Caco-2 (cell line): Measurements from ENCODE around the gene FBXW10B. TPM values are rescaled to one million over a fixed set of nuclear protein-coding genes. Genes with fewer than 3 reads are reported as not detected.
"Not testable (repeated sequence)": the region's sequence is repeated elsewhere in the genome, so short reads cannot be mapped to it uniquely, and the experiment has no call there.

Experiments
- BruUV-seq: library from RNA; stranded (reverse); fragments of 400-500 nt; replicated peaks from 2 replicates; lab custom pipeline; 2021; lab: Mats Ljungman, UMichigan
- CTCF ChIA-PET: fragments of 300-600 bp; sonication (Branson Sonifier 250); formaldehyde crosslinking; loops from one replicate; lab custom pipeline; 2022; ENCODE audit warnings: antibody characterized with exemption; lab: Charles Lee
- POLR2A ChIA-PET: fragments of 300-600 bp; sonication (Branson Sonifier 250); formaldehyde crosslinking; loops from one replicate; lab custom pipeline; 2022; ENCODE audit warnings: antibody characterized with exemption; lab: Charles Lee
- DNase-seq, 2 experiments: peaks; one replicate each; pipeline versions ENCODE4 v3.0.0 to v3.0.0-alpha.2; 2020 to 2022
- H3K27me3 ChIP-seq: replicated peaks from 2 replicates; pipeline ENCODE4 v1.6.0; 2011; ENCODE audit warnings: low read length; ENCODE audit not compliant: control insufficient read depth, insufficient read depth
- H3K36me3 ChIP-seq: 2 replicates; pipeline ENCODE4 v1.5.1; 2011; ENCODE audit warnings: low read length; ENCODE audit not compliant: control insufficient read depth, insufficient read depth
- H3K4me1 ChIP-seq: fragments of 250-450 bp; sonication (Bioruptor Pico); 2 replicates; pipeline ENCODE4 v1.5.1; 2020; ENCODE audit warnings: mild to moderate bottlenecking
- H3K4me3 ChIP-seq: 2 replicates; pipeline ENCODE4 v1.5.1; 2011; ENCODE audit warnings: low read depth, mild to moderate bottlenecking, control low read depth, low read length
- H3K9me3 ChIP-seq: fragments of 250-450 bp; sonication (Bioruptor Pico); 2 replicates; pipeline ENCODE4 v1.5.1; 2020; ENCODE audit warnings: mild to moderate bottlenecking, moderate library complexity
- H3K27ac Mint-ChIP-seq: one replicate; pipeline ENCODE4 v1.8.0; 2022; ENCODE audit warnings: mixed read lengths; ENCODE audit not compliant: unreplicated experiment
- H3K27me3 Mint-ChIP-seq: one replicate; pipeline ENCODE4 v1.8.0; 2022; ENCODE audit warnings: mixed read lengths; ENCODE audit not compliant: insufficient read depth, unreplicated experiment
- H3K36me3 Mint-ChIP-seq: one replicate; pipeline ENCODE4 v1.8.0; 2022; ENCODE audit warnings: mild to moderate bottlenecking, mixed read lengths; ENCODE audit not compliant: insufficient read depth, unreplicated experiment
- H3K4me1 Mint-ChIP-seq: one replicate; pipeline ENCODE4 v1.8.0; 2022; ENCODE audit warnings: low read depth, mixed read lengths; ENCODE audit not compliant: unreplicated experiment
- H3K4me3 Mint-ChIP-seq: one replicate; pipeline ENCODE4 v1.8.0; 2022; ENCODE audit warnings: mild to moderate bottlenecking, moderate library complexity, mixed read lengths; ENCODE audit not compliant: unreplicated experiment
- H3K9me3 Mint-ChIP-seq: one replicate; pipeline ENCODE4 v1.8.0; 2022; ENCODE audit warnings: mixed read lengths; ENCODE audit not compliant: unreplicated experiment
- intact Hi-C: fragments of 100-400 bp; cut with micrococcal nuclease; formaldehyde crosslinking; loops from one replicate; pipeline ENCODE4 v1.10.0; 2022; ENCODE audit not compliant: unreplicated experiment
- total RNA-seq: library from RNA; stranded (reverse); gene quantifications from 2 replicates; pipeline ENCODE4 v1.2.3, GENCODE V29; 2022

The FBXW10B gene
- total RNA-seq, 1 experiment from 2014 or later, result not detected

DNA sequence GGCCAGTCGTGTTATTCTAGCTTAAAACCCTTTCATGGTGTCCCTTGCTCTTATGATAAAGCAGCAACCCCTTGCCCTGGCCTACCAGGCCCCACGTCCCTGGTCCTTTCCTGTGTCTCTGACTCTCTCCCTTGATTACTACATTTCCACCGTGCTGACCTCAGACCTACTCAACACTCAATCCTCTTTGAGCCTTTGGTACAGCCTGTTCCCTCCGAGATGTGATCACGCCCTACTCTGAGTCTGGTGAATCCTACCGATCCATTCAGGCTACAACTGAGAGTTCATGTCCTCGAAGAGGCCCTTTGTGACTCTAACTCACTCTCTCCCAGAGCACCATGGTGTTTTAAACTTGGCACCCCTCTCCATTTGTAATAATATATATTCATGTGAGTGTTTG lies 10.5 kb upstream of the FBXW10B start:
- peak overlapping the region; percentile 61 for H3K27ac Mint-ChIP-seq
- H3K4me3 Mint-ChIP-seq, DNase-seq, CTCF ChIA-PET, H3K4me1 ChIP-seq, H3K4me3 ChIP-seq, H3K4me1 Mint-ChIP-seq, H3K27me3 ChIP-seq, H3K36me3 Mint-ChIP-seq, POLR2A ChIA-PET, H3K9me3 ChIP-seq, H3K27me3 Mint-ChIP-seq, BruUV-seq, H3K9me3 Mint-ChIP-seq, H3K36me3 ChIP-seq, intact Hi-C loops: not testable (repeated sequence)

DNA sequence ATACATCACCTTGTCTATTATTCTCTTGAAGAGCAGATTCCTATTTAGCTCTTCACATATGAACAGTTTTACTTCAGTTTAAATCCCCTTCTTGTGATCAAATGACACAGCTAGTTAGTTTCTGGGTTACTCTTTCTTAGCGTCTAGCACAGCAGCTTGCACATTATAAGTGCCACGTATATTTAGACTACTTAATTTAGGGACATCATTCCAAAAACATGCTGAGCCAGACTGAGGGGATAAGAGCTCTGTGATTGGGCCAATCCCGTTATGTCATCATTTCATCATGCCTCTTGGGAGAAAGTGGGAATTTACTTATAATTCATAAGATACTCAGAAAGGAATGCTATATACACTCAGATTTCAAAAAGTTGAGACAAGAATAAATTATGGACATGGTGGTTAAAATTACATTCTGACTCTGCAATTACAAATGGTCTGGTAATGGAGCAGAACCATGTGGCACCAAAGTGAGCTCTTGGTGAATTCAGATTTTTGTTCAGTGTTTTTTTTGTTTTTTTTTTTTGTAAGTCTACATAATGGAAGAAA lies 4.2 kb upstream of the FBXW10B start:
- H3K4me1 Mint-ChIP-seq, POLR2A ChIA-PET, H3K36me3 Mint-ChIP-seq: not testable (repeated sequence)

DNA sequence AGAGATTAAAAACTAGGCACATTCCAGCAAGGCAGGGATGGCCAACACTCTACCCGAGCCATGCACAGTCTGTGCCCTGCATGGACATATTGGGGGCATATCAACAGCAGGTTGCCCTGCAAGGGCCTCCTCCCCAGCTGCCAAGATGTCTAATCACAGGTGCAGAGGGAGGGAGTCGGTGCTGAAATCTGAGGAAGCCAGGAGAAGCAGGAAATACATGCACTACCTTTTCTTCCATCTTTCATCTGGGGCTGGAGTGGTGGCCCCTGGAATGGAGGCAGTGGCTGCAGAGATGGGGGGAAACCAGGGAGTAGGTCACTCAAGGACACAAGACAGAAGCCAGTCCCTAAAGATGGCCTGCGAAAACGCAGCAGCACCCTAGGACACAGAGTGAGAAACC lies 3.8 kb upstream of the FBXW10B start:
- BruUV-seq, H3K27ac Mint-ChIP-seq, intact Hi-C loops, H3K27me3 Mint-ChIP-seq, H3K4me1 ChIP-seq, POLR2A ChIA-PET, H3K9me3 ChIP-seq, H3K9me3 Mint-ChIP-seq, H3K27me3 ChIP-seq, H3K36me3 Mint-ChIP-seq, H3K36me3 ChIP-seq, CTCF ChIA-PET, H3K4me3 ChIP-seq, DNase-seq, H3K4me1 Mint-ChIP-seq, H3K4me3 Mint-ChIP-seq: not testable (repeated sequence)

More for the DNA sequence above, 4.2 kb upstream of the FBXW10B start:
- H3K27ac Mint-ChIP-seq, H3K27me3 ChIP-seq, BruUV-seq, intact Hi-C loops, H3K27me3 Mint-ChIP-seq, H3K9me3 ChIP-seq, H3K4me3 ChIP-seq, DNase-seq, H3K9me3 Mint-ChIP-seq, H3K4me3 Mint-ChIP-seq, H3K4me1 ChIP-seq, CTCF ChIA-PET, H3K36me3 ChIP-seq: not testable (repeated sequence)

DNA sequence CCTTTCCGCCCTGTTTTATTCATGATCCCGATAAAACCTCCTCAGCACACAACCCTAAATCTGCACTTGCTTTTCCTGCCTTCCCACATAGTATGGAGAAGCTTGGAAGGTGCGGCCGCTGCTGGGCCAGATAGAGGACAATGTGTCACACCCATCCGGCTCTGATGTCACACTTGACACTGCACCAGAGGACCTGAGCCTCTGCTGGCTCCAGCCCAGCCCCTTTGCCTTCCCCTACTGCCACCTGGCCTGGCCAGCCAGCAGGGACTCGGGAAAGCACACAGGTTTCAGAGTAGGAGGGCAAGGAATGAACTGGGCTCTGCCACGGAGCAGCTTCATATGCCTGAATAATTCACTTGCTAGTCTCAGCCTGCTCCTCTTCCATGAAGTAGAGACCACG lies 2.6 kb upstream of the FBXW10B start:
- H3K36me3 Mint-ChIP-seq, BruUV-seq: not testable (repeated sequence)

DNA sequence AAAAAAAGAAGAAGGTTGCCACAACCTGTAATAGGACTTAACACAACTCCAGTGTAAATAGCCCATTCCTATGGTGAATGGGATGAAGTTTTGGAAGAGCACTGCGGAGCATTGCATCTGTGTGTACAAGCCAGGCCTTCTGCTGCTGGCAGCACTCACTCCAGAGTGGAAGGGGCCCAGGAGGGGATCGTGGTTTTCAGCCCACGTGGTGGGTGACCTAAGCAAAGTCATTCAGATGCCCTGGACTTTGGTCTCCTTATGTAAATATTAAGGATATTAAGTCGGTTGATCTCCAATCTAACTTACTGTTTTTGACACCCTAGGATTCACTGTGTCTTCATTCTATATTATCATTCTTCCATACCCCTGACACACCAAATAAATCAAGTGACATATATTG lies 2.7 kb downstream of the FBXW10B start:
- H3K4me1 Mint-ChIP-seq, result not testable (repeated sequence)
- DNase-seq, result peak in 1 of 2 experiments; percentile 3

More for the DNA sequence above, 2.6 kb upstream of the FBXW10B start:
- H3K9me3 ChIP-seq, H3K9me3 Mint-ChIP-seq, CTCF ChIA-PET, H3K4me1 Mint-ChIP-seq, H3K36me3 ChIP-seq, H3K4me1 ChIP-seq, DNase-seq, H3K4me3 ChIP-seq, H3K27ac Mint-ChIP-seq, H3K27me3 ChIP-seq, H3K27me3 Mint-ChIP-seq, H3K4me3 Mint-ChIP-seq, intact Hi-C loops, POLR2A ChIA-PET: not testable (repeated sequence)

DNA sequence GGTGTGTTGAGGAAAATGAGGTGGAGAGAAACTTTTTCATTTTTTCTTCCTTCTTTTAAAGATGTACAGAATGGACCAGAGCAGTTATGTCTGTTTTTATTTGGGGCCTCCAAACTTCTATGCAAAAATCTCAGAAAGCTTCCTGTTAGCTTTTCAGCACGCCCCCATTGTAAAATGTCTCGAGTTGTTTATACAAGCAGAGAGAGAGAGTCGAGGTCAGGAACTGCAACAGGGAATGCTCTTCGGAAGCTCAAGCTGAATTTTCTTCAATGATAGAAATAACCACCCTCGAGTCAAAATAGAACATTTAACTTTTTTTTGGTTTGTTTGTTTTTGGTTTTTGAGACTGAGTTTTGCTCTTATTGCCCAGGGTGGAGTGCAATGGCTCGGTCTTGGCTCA lies 3.7 kb downstream of the FBXW10B start:
- POLR2A ChIA-PET, CTCF ChIA-PET, H3K27me3 Mint-ChIP-seq: not testable (repeated sequence)

More for the DNA sequence above, 2.7 kb downstream of the FBXW10B start:
- H3K4me1 ChIP-seq, H3K9me3 Mint-ChIP-seq, H3K4me3 Mint-ChIP-seq, H3K4me3 ChIP-seq, H3K36me3 Mint-ChIP-seq, intact Hi-C loops, POLR2A ChIA-PET, H3K9me3 ChIP-seq, H3K27ac Mint-ChIP-seq, H3K27me3 Mint-ChIP-seq, CTCF ChIA-PET, H3K36me3 ChIP-seq, BruUV-seq, H3K27me3 ChIP-seq: not testable (repeated sequence)

DNA sequence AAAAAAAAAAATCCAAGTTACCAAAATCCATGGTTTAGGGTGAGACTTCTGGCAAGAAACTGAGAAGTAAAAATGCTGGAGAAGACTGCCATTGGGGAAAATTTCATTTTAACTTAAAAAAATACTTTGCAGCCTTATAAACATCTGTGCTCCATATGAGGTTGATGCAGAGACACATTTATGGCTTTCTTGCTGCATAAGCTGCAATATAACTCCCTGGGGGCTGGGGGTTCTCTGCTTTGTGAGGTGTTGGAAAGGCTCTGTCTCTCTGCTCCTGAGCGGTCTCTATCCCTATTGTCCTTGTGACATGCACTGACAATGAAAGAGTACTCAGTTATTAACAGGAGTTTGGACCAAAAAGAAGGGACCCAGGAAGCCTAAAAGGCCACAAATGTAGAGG lies 6.4 kb downstream of the FBXW10B start:
- H3K4me3 Mint-ChIP-seq, POLR2A ChIA-PET, H3K27ac Mint-ChIP-seq, H3K27me3 ChIP-seq, intact Hi-C loops, H3K4me3 ChIP-seq, H3K4me1 Mint-ChIP-seq, H3K27me3 Mint-ChIP-seq, H3K4me1 ChIP-seq, H3K36me3 ChIP-seq, DNase-seq, CTCF ChIA-PET, H3K36me3 Mint-ChIP-seq, H3K9me3 Mint-ChIP-seq, BruUV-seq, H3K9me3 ChIP-seq: not testable (repeated sequence)

More for the DNA sequence above, 3.7 kb downstream of the FBXW10B start:
- H3K4me1 ChIP-seq, H3K9me3 Mint-ChIP-seq, H3K4me3 ChIP-seq, H3K27me3 ChIP-seq, H3K36me3 Mint-ChIP-seq, H3K4me1 Mint-ChIP-seq, H3K36me3 ChIP-seq, H3K9me3 ChIP-seq, H3K4me3 Mint-ChIP-seq, BruUV-seq, DNase-seq, intact Hi-C loops, H3K27ac Mint-ChIP-seq: not testable (repeated sequence)
